ENCODE data around the gene CELA3B. TPM values are rescaled to one million over a fixed set of nuclear protein-coding genes. Genes with fewer than 3 reads are reported as not detected.
"Not testable (repeated sequence)": the region's sequence is repeated elsewhere in the genome, so short reads cannot be mapped to it uniquely, and the experiment has no call there.

Gene CELA3B
- total RNA-seq, 1 experiment from 2014 or later = not detected

GRCh38 chr1:21980515-21981220, 3.8 kb downstream of the CELA3B start:
- H2AFZ ChIP-seq (ENCODE audit: low read length); H3K27me3 ChIP-seq (ENCODE audit: low read length); H3K4me1 ChIP-seq (ENCODE audit: low read length); H3K4me2 ChIP-seq (ENCODE audit: low read depth, low read length, poor library complexity, severe bottlenecking); H3K4me3 ChIP-seq (ENCODE audit: low read length); H3K79me2 ChIP-seq (ENCODE audit: low read length); DNase-seq; H3K27ac ChIP-seq (ENCODE audit: low read length); H3K9me2 ChIP-seq (replicated peaks; ENCODE audit: insufficient read depth, low read length); H3K9me3 ChIP-seq (ENCODE audit: low read length); H4K20me1 ChIP-seq (ENCODE audit: insufficient read depth, low read depth, low read length); H3K9ac ChIP-seq (ENCODE audit: low read length); H3K36me3 ChIP-seq (ENCODE audit: insufficient read depth, low read length): not testable (repeated sequence)

GRCh38 chr1:21981253-21981652, 4.4 kb downstream of the CELA3B start:
- not testable (repeated sequence) for H3K27ac ChIP-seq (ENCODE audit: low read length); H3K9me3 ChIP-seq (ENCODE audit: low read length); H3K4me3 ChIP-seq (ENCODE audit: low read length); DNase-seq; H2AFZ ChIP-seq (ENCODE audit: low read length); H3K9ac ChIP-seq (ENCODE audit: low read length); H3K4me2 ChIP-seq (ENCODE audit: low read depth, low read length, poor library complexity, severe bottlenecking); H3K36me3 ChIP-seq (ENCODE audit: insufficient read depth, low read length); H3K27me3 ChIP-seq (ENCODE audit: low read length); H3K9me2 ChIP-seq (replicated peaks; ENCODE audit: insufficient read depth, low read length); H3K79me2 ChIP-seq (ENCODE audit: low read length); H3K4me1 ChIP-seq (ENCODE audit: low read length); H4K20me1 ChIP-seq (ENCODE audit: insufficient read depth, low read depth, low read length)

GRCh38 chr1:21982122-21982521, 5.3 kb downstream of the CELA3B start:
- not testable (repeated sequence) for H3K79me2 ChIP-seq (ENCODE audit: low read length); H3K4me3 ChIP-seq (ENCODE audit: low read length); H4K20me1 ChIP-seq (ENCODE audit: insufficient read depth, low read depth, low read length); H3K27ac ChIP-seq (ENCODE audit: low read length); H3K4me2 ChIP-seq (ENCODE audit: low read depth, low read length, poor library complexity, severe bottlenecking); H3K27me3 ChIP-seq (ENCODE audit: low read length); H3K4me1 ChIP-seq (ENCODE audit: low read length); H3K36me3 ChIP-seq (ENCODE audit: insufficient read depth, low read length); H2AFZ ChIP-seq (ENCODE audit: low read length); H3K9me2 ChIP-seq (replicated peaks; ENCODE audit: insufficient read depth, low read length); DNase-seq; H3K9me3 ChIP-seq (ENCODE audit: low read length); H3K9ac ChIP-seq (ENCODE audit: low read length)

DNA sequence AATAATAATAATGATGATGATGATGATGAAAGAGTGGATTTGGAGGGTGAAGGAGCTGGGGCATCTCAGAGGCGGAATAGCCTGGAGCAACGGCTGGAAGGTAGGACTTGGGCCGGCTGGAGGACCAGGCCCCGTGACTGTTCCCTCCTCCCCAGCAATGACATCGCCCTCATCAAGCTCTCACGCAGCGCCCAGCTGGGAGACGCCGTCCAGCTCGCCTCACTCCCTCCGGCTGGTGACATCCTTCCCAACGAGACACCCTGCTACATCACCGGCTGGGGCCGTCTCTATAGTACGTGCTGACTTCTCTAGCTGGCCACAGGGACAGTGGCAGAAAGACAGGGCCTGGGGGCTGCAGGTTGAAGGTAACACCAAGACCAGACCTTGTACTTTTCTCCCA, 6.7 kb downstream of the CELA3B start:
- H3K79me2 ChIP-seq (ENCODE audit: low read length); H3K4me2 ChIP-seq (ENCODE audit: low read depth, low read length, poor library complexity, severe bottlenecking); H3K9ac ChIP-seq (ENCODE audit: low read length); DNase-seq; H3K4me3 ChIP-seq (ENCODE audit: low read length); H3K9me2 ChIP-seq (replicated peaks; ENCODE audit: insufficient read depth, low read length); H3K4me1 ChIP-seq (ENCODE audit: low read length); H3K27me3 ChIP-seq (ENCODE audit: low read length); H3K9me3 ChIP-seq (ENCODE audit: low read length); H2AFZ ChIP-seq (ENCODE audit: low read length); H3K27ac ChIP-seq (ENCODE audit: low read length); H3K36me3 ChIP-seq (ENCODE audit: insufficient read depth, low read length); H4K20me1 ChIP-seq (ENCODE audit: insufficient read depth, low read depth, low read length): not testable (repeated sequence)

DNA sequence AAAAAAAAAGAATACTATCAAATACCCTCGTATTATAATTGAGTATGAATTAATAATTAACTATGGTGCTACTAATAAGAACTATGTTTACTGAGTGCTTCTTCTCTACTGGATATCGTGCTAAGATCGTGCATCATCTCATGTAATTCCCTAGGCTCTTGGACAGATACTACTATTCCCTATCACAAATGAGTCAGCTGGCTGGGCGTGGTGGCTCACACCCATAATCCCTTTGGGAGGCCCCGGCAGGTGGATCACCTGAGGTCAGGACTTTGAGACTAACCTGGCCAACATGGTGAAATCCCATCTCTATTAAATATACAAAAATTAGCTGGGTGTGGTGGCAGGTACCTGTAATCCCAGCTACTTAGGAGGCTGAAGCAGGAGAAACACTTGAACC, 9.1 kb downstream of the CELA3B start:
- not testable (repeated sequence) for H3K9me3 ChIP-seq (ENCODE audit: low read length); H3K36me3 ChIP-seq (ENCODE audit: insufficient read depth, low read length); H4K20me1 ChIP-seq (ENCODE audit: insufficient read depth, low read depth, low read length); H3K27me3 ChIP-seq (ENCODE audit: low read length); H3K79me2 ChIP-seq (ENCODE audit: low read length); H2AFZ ChIP-seq (ENCODE audit: low read length); H3K4me1 ChIP-seq (ENCODE audit: low read length); H3K4me3 ChIP-seq (ENCODE audit: low read length); DNase-seq; H3K4me2 ChIP-seq (ENCODE audit: low read depth, low read length, poor library complexity, severe bottlenecking); H3K27ac ChIP-seq (ENCODE audit: low read length); H3K9me2 ChIP-seq (replicated peaks; ENCODE audit: insufficient read depth, low read length); H3K9ac ChIP-seq (ENCODE audit: low read length)

GRCh38 chr1:21986386-21986785, 9.6 kb downstream of the CELA3B start:
- not testable (repeated sequence) for H4K20me1 ChIP-seq (ENCODE audit: insufficient read depth, low read depth, low read length); H3K4me2 ChIP-seq (ENCODE audit: low read depth, low read length, poor library complexity, severe bottlenecking); H3K4me3 ChIP-seq (ENCODE audit: low read length); H3K9me2 ChIP-seq (replicated peaks; ENCODE audit: insufficient read depth, low read length); H3K9me3 ChIP-seq (ENCODE audit: low read length); H3K36me3 ChIP-seq (ENCODE audit: insufficient read depth, low read length); H3K79me2 ChIP-seq (ENCODE audit: low read length); H2AFZ ChIP-seq (ENCODE audit: low read length); H3K9ac ChIP-seq (ENCODE audit: low read length); H3K27me3 ChIP-seq (ENCODE audit: low read length); H3K4me1 ChIP-seq (ENCODE audit: low read length); DNase-seq; H3K27ac ChIP-seq (ENCODE audit: low read length)

DNA sequence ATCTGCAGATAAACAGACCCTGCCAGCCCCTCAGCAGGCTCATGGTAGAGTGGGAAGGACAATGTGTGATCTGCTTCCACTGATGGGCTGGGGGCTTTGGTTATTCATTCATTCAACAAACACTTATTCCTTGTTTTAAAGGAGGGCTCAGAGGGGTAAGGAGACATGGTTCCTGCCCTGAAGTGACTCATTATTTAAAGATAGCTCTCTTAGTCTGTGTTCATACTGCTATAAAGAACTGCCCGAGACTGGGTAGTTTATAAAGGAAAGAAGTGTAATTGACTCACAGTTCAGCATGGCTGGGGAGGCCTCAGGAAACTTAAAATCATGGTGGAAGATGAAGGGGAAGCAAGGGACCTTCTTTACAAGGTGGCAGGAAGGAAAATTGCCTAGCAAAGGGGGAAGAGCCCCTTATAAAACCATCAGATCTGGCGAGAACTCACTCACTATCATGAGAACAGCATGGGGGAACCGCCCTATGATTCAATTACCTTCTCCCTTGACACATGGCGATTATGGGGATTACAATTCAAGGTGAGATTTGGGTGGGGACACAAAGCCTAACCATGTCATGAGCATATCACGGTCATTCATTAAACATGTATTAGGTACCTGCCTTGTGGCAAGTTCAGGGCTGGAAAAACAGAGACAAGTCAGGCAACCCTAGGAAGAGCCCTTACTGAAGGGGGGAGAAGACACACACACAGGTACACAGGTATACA, 13.0 kb downstream of the CELA3B start:
- not testable (repeated sequence) for H3K79me2 ChIP-seq (ENCODE audit: low read length); H3K27me3 ChIP-seq (ENCODE audit: low read length); H3K4me2 ChIP-seq (ENCODE audit: low read depth, low read length, poor library complexity, severe bottlenecking); H3K9me3 ChIP-seq (ENCODE audit: low read length); H2AFZ ChIP-seq (ENCODE audit: low read length); H3K9ac ChIP-seq (ENCODE audit: low read length); H3K36me3 ChIP-seq (ENCODE audit: insufficient read depth, low read length); DNase-seq; H3K9me2 ChIP-seq (replicated peaks; ENCODE audit: insufficient read depth, low read length); H3K27ac ChIP-seq (ENCODE audit: low read length); H3K4me1 ChIP-seq (ENCODE audit: low read length); H3K4me3 ChIP-seq (ENCODE audit: low read length); H4K20me1 ChIP-seq (ENCODE audit: insufficient read depth, low read depth, low read length)

DNA sequence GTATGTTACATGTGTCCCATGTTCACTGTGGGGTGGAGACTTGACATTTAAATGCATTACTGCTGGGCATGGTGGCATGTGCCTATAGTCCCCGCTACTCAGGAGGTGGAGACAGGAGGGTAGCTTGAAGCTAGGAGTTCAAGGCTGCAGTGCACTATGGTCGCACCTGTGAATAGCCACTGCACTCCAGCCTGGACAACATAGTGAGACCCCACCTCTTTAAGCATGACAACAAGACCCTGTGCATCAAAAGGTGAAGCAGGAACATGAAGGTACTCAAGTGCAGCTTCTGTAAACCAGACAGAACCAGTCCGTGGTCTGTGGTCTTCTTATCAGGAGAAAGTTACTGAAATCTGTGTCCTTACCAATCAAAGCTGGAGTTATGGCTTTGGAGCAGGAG, 15.4 kb downstream of the CELA3B start:
- not testable (repeated sequence) for H3K9ac ChIP-seq (ENCODE audit: low read length); H3K27me3 ChIP-seq (ENCODE audit: low read length); H3K4me1 ChIP-seq (ENCODE audit: low read length); DNase-seq; H3K27ac ChIP-seq (ENCODE audit: low read length); H4K20me1 ChIP-seq (ENCODE audit: insufficient read depth, low read depth, low read length); H3K4me2 ChIP-seq (ENCODE audit: low read depth, low read length, poor library complexity, severe bottlenecking); H3K36me3 ChIP-seq (ENCODE audit: insufficient read depth, low read length); H3K79me2 ChIP-seq (ENCODE audit: low read length); H2AFZ ChIP-seq (ENCODE audit: low read length); H3K9me3 ChIP-seq (ENCODE audit: low read length); H3K4me3 ChIP-seq (ENCODE audit: low read length); H3K9me2 ChIP-seq (replicated peaks; ENCODE audit: insufficient read depth, low read length)
